Trophoblast cell (in vitro differentiated cells and primary cell): ENCODE results near the gene GPD1L.

Experiments
- DNase-seq, 2 donors: peaks; one replicate each; pipeline ENCODE4 v3.0.0-alpha.2; 2016
- H2AFZ ChIP-seq: 2 replicates; pipeline ENCODE4 v1.6.1; 2013; ENCODE audit warnings: low read length, moderate library complexity, mild to moderate bottlenecking; ENCODE audit not compliant: insufficient read depth, poor library complexity
- H2AK5ac ChIP-seq: 2 replicates; pipeline ENCODE4 v1.6.1; 2013; ENCODE audit warnings: mild to moderate bottlenecking, low read length
- H2BK120ac ChIP-seq: 2 replicates; pipeline ENCODE4 v1.6.1; 2013; ENCODE audit warnings: low read length, mild to moderate bottlenecking, moderate library complexity; ENCODE audit not compliant: insufficient read depth, poor library complexity
- H2BK12ac ChIP-seq: 2 replicates; pipeline ENCODE4 v1.6.1; 2013; ENCODE audit warnings: mild to moderate bottlenecking, low read length, moderate library complexity
- H2BK5ac ChIP-seq: 2 replicates; pipeline ENCODE4 v1.6.1; 2013; ENCODE audit warnings: low read length, low read depth, moderate library complexity, mild to moderate bottlenecking; ENCODE audit not compliant: poor library complexity
- H3K14ac ChIP-seq: 2 replicates; pipeline ENCODE4 v1.6.1; 2013; ENCODE audit warnings: mild to moderate bottlenecking, low read length
- H3K18ac ChIP-seq: 2 replicates; pipeline ENCODE4 v1.6.1; 2013; ENCODE audit warnings: mild to moderate bottlenecking, low read length
- H3K23ac ChIP-seq: 2 replicates; pipeline ENCODE4 v1.6.1; 2013; ENCODE audit warnings: low read length
- H3K27ac ChIP-seq: 2 replicates; pipeline ENCODE4 v1.5.1; 2013; ENCODE audit warnings: low read depth, mild to moderate bottlenecking, inconsistent platforms, low read length, moderate library complexity
- H3K27me3 ChIP-seq: 2 replicates; pipeline ENCODE4 v1.6.1; 2013; ENCODE audit warnings: inconsistent platforms, mild to moderate bottlenecking, low read length, moderate library complexity; ENCODE audit not compliant: insufficient read depth
- H3K36me3 ChIP-seq, 2 experiments: 1 replicate in 1 of 2; 2 replicates in 1 of 2; pipeline ENCODE4 v1.6.1; 2013; ENCODE audit warnings: low read length in 2 of 2, mild to moderate bottlenecking in 2 of 2, moderate library complexity in 1 of 2; ENCODE audit not compliant: insufficient read depth in 2 of 2, control insufficient read depth in 1 of 2
- H3K4ac ChIP-seq: 2 replicates; pipeline ENCODE4 v1.6.1; 2013; ENCODE audit warnings: low read depth, mild to moderate bottlenecking, low read length, moderate library complexity
- H3K4me1 ChIP-seq, 2 experiments: 1 replicate in 1 of 2; 2 replicates in 1 of 2; pipeline ENCODE4 v1.6.1; 2013; ENCODE audit warnings: low read length in 2 of 2, mild to moderate bottlenecking in 2 of 2, moderate library complexity in 1 of 2; ENCODE audit not compliant: insufficient read depth in 2 of 2, control insufficient read depth in 1 of 2
- H3K4me2 ChIP-seq: 2 replicates; pipeline ENCODE4 v1.6.1; 2013; ENCODE audit warnings: inconsistent platforms, mild to moderate bottlenecking, low read length, moderate library complexity
- H3K4me3 ChIP-seq: 2 replicates; pipeline ENCODE4 v1.5.1; 2013; ENCODE audit warnings: mild to moderate bottlenecking, low read depth, low read length, inconsistent platforms
- H3K79me1 ChIP-seq: one replicate; pipeline ENCODE4 v1.6.1; 2013; ENCODE audit warnings: low read length
- H3K79me2 ChIP-seq: 2 replicates; pipeline ENCODE4 v1.6.1; 2013; ENCODE audit warnings: low read length, mild to moderate bottlenecking; ENCODE audit not compliant: control insufficient read depth, insufficient read depth, poor library complexity
- H3K9ac ChIP-seq: 2 replicates; pipeline ENCODE4 v1.6.1; 2013; ENCODE audit warnings: mild to moderate bottlenecking, low read length
- H3K9me3 ChIP-seq: 2 replicates; pipeline ENCODE4 v1.6.1; 2013; ENCODE audit warnings: low read depth, mild to moderate bottlenecking, control low read depth, inconsistent platforms, low read length; ENCODE audit not compliant: insufficient read depth
- H4K12ac ChIP-seq: 2 replicates; pipeline ENCODE4 v1.6.1; 2013; ENCODE audit warnings: low read depth, mild to moderate bottlenecking, low read length, moderate library complexity
- H4K8ac ChIP-seq: 2 replicates; pipeline ENCODE4 v1.6.1; 2013; ENCODE audit warnings: low read depth, mild to moderate bottlenecking, low read length, moderate library complexity
- H4K91ac ChIP-seq: one replicate; pipeline ENCODE4 v1.6.1; 2013; ENCODE audit warnings: low read depth, mild to moderate bottlenecking, low read length, moderate library complexity
- WGBS: extraction: QIAGEN DNeasy Blood & Tissue Kit; methylation state at CpG from one replicate; pipeline ENCODE4 v1.1.7; 2013; ENCODE audit warnings: missing lambda C conversion rate; ENCODE audit not compliant: insufficient read length, insufficient coverage; ENCODE audit errors: extremely low coverage; 5-methylcytosine and 5-hydroxymethylcytosine counted together

Gene GPD1L

GRCh38 chr3:32132121-32132520 lies 25.7 kb downstream of the GPD1L start:
- no peak overlapping the region for H3K14ac ChIP-seq
- H3K27ac ChIP-seq: no peak overlapping the region
- no peak overlapping the region for H2BK5ac ChIP-seq
- no peak overlapping the region for H3K4me3 ChIP-seq
- no peaks in the 10 kb centered on the region for H3K79me1 ChIP-seq
- H4K8ac ChIP-seq: no peak overlapping the region
- H3K18ac ChIP-seq: no peak overlapping the region
- no peak overlapping the region for H4K91ac ChIP-seq
- no peak overlapping the region for H3K9ac ChIP-seq
- H4K12ac ChIP-seq: no peak overlapping the region
- H3K4me2 ChIP-seq: no peak overlapping the region
- H2AK5ac ChIP-seq: no peak overlapping the region
- no peaks in the 10 kb centered on the region for H3K9me3 ChIP-seq
- H2BK12ac ChIP-seq: no peak overlapping the region
- H3K4ac ChIP-seq: no peak overlapping the region
- H3K27me3 ChIP-seq: no peaks in the 10 kb centered on the region
- no peaks in the 10 kb centered on the region for H3K4me1 ChIP-seq
- no peak overlapping the region for H3K23ac ChIP-seq
- no peaks in the 10 kb centered on the region for H3K36me3 ChIP-seq
- no peak for DNase-seq
- H3K79me2 ChIP-seq: no peaks in the 10 kb centered on the region
- H2BK120ac ChIP-seq: no peak overlapping the region
- H2AFZ ChIP-seq: no peak overlapping the region

- WGBS: no CpG with 5 or more reads among the region's 2 CpGs
Observed at GRCh38 chr3:32132706-32133105, 26.3 kb downstream of the GPD1L start.

GRCh38 chr3:32136703-32137102 lies 30.3 kb downstream of the GPD1L start:
- H3K27me3 ChIP-seq: no peaks in the 10 kb centered on the region
- no peak overlapping the region for H3K4ac ChIP-seq
- no peaks in the 10 kb centered on the region for H3K79me2 ChIP-seq
- H4K91ac ChIP-seq: no peak overlapping the region
- no peak overlapping the region for H2BK120ac ChIP-seq
- H3K18ac ChIP-seq: no peak overlapping the region
- H3K27ac ChIP-seq: no peak overlapping the region
- no peak overlapping the region for H2AK5ac ChIP-seq
- H3K9me3 ChIP-seq: no peaks in the 10 kb centered on the region
- no CpG with 5 or more reads among the region's 1 CpG for WGBS
- no peak overlapping the region for H2BK5ac ChIP-seq
- no peak overlapping the region for H3K9ac ChIP-seq
- no peak for DNase-seq
- H3K36me3 ChIP-seq: no peaks in the 10 kb centered on the region
- H3K4me3 ChIP-seq: no peak overlapping the region
- no peak overlapping the region for H3K14ac ChIP-seq
- H3K23ac ChIP-seq: no peak overlapping the region
- no peak overlapping the region for H3K4me2 ChIP-seq
- H4K8ac ChIP-seq: no peak overlapping the region
- no peaks in the 10 kb centered on the region for H3K79me1 ChIP-seq
- no peak overlapping the region for H4K12ac ChIP-seq
- H2AFZ ChIP-seq: no peak overlapping the region
- no peak overlapping the region for H2BK12ac ChIP-seq
- peaks cover 6 to 8% of the 10 kb centered on the region in 2 experiments for H3K4me1 ChIP-seq

More at GRCh38 chr3:32132706-32133105, 26.3 kb downstream of the GPD1L start:
- Histone ChIP-seq H3K4me3 (no peak overlapping the region), H3K4ac (no peak overlapping the region), H3K4me1 (peaks cover 0 to under 1% of the 10 kb centered on the region in 2 experiments), H3K18ac (no peak overlapping the region), H2BK12ac (no peak overlapping the region), H3K23ac (no peak overlapping the region), H2AFZ (no peak overlapping the region), H4K12ac (no peak overlapping the region), H3K9ac (no peak overlapping the region), H3K4me2 (no peak overlapping the region), H2BK5ac (no peak overlapping the region), H3K79me1 (no peaks in the 10 kb centered on the region), H3K27ac (no peak overlapping the region), H2BK120ac (no peak overlapping the region), H3K9me3 (no peaks in the 10 kb centered on the region), H3K79me2 (no peaks in the 10 kb centered on the region), H3K36me3 (no peaks in the 10 kb centered on the region), H2AK5ac (no peak overlapping the region), H3K27me3 (no peaks in the 10 kb centered on the region), H4K8ac (no peak overlapping the region), H3K14ac (no peak overlapping the region), H4K91ac (no peak overlapping the region)
- DNase-seq: peak in 1 of 2 donors; percentile 18

GRCh38 chr3:32137870-32138269 lies 31.4 kb downstream of the GPD1L start:
- Histone ChIP-seq H2AFZ (no peak overlapping the region), H4K91ac (no peak overlapping the region), H3K4ac (no peak overlapping the region), H3K9me3 (no peaks in the 10 kb centered on the region), H2AK5ac (no peak overlapping the region), H3K79me2 (no peaks in the 10 kb centered on the region), H3K4me1 (peaks cover 6 to 8% of the 10 kb centered on the region in 2 experiments), H3K18ac (no peak overlapping the region), H3K14ac (no peak overlapping the region), H3K23ac (no peak overlapping the region), H2BK5ac (no peak overlapping the region), H4K8ac (no peak overlapping the region), H4K12ac (no peak overlapping the region), H3K9ac (no peak overlapping the region), H3K4me3 (no peak overlapping the region), H3K27ac (no peak overlapping the region), H2BK120ac (no peak overlapping the region), H2BK12ac (no peak overlapping the region), H3K36me3 (no peaks in the 10 kb centered on the region), H3K27me3 (no peaks in the 10 kb centered on the region), H3K79me1 (no peaks in the 10 kb centered on the region), H3K4me2 (no peak overlapping the region)
- peak in 1 of 2 donors; percentile 27 for DNase-seq
- no CpG with 5 or more reads among the region's 4 CpGs for WGBS
